ENCODE measurements around the gene MED26. TPM values are rescaled to one million over a fixed set of nuclear protein-coding genes. Genes with fewer than 3 reads are reported as not detected.
A peak's percentile ranks its signal among the peaks of the same experiment; 100 is the strongest.

MED26 gene
- total and polyA plus RNA-seq, 9 of the 15 experiments (the other 6 are each of a cell fraction or from before 2014, with no cell fraction given) = 0.71 to 15.1 (median 6.2) TPM

DNA sequence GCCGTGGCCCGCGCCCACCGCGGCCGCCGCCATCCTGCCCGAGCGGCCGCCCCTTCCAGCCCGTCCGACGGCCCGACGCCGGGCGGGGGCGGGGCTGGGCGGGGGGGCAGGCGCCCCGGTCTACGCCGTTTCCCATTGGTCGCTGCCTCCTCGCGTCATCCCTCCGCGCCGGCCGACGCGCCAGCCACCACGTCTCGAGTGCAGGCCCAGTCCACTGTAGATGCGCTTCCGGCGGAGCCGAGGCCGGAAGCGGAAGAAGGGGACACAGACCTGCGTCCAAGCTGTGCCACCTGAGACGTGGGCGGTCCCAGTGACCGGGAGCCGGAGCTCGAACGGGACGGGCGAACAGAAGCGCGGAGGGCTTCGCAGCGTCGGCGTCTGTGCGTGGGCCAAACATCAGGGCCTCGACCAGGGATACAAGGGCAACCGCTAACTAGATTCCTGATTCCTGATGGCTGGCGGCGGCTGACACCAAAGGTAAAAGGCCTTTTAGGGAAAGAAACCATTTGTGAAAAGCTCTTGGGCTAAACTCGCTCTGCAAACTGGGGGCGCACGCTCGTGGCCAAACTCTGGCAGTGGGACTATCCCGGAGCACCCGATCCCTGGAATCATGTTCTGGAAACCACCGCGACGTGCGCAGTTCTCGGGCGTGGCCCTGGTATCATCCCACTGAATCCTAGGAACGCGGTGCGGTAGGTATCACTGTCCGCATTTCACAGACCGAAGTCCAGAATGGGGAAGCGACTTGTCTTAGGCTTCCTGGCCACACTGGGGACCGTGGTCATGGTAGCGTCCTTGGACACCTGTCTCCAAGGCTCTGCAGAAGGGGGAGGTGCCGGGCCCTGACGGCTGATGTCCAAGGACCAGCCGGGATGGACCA, 55.4 kb downstream of the MED26 start, which contains the start of gene SLC35E1 (continued):
- TF ChIP-seq, protein P1, sequence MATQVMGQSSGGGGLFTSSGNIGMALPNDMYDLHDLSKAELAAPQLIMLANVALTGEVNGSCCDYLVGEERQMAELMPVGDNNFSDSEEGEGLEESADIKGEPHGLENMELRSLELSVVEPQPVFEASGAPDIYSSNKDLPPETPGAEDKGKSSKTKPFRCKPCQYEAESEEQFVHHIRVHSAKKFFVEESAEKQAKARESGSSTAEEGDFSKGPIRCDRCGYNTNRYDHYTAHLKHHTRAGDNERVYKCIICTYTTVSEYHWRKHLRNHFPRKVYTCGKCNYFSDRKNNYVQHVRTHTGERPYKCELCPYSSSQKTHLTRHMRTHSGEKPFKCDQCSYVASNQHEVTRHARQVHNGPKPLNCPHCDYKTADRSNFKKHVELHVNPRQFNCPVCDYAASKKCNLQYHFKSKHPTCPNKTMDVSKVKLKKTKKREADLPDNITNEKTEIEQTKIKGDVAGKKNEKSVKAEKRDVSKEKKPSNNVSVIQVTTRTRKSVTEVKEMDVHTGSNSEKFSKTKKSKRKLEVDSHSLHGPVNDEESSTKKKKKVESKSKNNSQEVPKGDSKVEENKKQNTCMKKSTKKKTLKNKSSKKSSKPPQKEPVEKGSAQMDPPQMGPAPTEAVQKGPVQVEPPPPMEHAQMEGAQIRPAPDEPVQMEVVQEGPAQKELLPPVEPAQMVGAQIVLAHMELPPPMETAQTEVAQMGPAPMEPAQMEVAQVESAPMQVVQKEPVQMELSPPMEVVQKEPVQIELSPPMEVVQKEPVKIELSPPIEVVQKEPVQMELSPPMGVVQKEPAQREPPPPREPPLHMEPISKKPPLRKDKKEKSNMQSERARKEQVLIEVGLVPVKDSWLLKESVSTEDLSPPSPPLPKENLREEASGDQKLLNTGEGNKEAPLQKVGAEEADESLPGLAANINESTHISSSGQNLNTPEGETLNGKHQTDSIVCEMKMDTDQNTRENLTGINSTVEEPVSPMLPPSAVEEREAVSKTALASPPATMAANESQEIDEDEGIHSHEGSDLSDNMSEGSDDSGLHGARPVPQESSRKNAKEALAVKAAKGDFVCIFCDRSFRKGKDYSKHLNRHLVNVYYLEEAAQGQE (IDR thresholded peaks at IDR 0.05; ENCODE audit: borderline replicate concordance) = no peak
- TF ChIP-seq, protein P1 (CRISPR knock-in tag; IDR thresholded peaks at IDR 0.05; ENCODE audit: low read depth) = no peak
- TF ChIP-seq RCOR1 (IDR thresholded peaks at IDR 0.05; ENCODE audit: borderline replicate concordance in 1 of 2, low read depth in 2 of 2, low read length in 2 of 2) (no peak), HNRNPLL (IDR thresholded peaks at IDR 0.05; ENCODE audit: low read depth, low read length, poor library complexity, severe bottlenecking) (peak; percentile 78), ZC3H11A (IDR thresholded peaks at IDR 0.05; ENCODE audit: low read depth, low read length) (no peak), SNIP1 (IDR thresholded peaks at IDR 0.05; ENCODE audit: low read depth) (no peak), RFX1 (IDR thresholded peaks at IDR 0.05) (peak; percentile 77), POLR2AphosphoS5 (IDR thresholded peaks at IDR 0.05; ENCODE audit: control insufficient read depth, insufficient read depth, low read depth, low read length) (peak; percentile 60; the same call in 1 of the 2 replicates), SIX5 (IDR thresholded peaks at IDR 0.05; ENCODE audit: borderline replicate concordance in 1 of 2, insufficient read depth in 1 of 2, low read depth in 1 of 2, low read length in 2 of 2) (peak; percentile 18 to 48; a peak in 2 of 4 replicates), POLR2A (conservative IDR thresholded peaks at IDR 0.05) (peak; percentile 79), POLR2H (tag; IDR thresholded peaks at IDR 0.05; ENCODE audit: low read depth) (peak; percentile 21; the same call in 1 of the 2 replicates)
- TF ChIP-seq, protein P2, sequence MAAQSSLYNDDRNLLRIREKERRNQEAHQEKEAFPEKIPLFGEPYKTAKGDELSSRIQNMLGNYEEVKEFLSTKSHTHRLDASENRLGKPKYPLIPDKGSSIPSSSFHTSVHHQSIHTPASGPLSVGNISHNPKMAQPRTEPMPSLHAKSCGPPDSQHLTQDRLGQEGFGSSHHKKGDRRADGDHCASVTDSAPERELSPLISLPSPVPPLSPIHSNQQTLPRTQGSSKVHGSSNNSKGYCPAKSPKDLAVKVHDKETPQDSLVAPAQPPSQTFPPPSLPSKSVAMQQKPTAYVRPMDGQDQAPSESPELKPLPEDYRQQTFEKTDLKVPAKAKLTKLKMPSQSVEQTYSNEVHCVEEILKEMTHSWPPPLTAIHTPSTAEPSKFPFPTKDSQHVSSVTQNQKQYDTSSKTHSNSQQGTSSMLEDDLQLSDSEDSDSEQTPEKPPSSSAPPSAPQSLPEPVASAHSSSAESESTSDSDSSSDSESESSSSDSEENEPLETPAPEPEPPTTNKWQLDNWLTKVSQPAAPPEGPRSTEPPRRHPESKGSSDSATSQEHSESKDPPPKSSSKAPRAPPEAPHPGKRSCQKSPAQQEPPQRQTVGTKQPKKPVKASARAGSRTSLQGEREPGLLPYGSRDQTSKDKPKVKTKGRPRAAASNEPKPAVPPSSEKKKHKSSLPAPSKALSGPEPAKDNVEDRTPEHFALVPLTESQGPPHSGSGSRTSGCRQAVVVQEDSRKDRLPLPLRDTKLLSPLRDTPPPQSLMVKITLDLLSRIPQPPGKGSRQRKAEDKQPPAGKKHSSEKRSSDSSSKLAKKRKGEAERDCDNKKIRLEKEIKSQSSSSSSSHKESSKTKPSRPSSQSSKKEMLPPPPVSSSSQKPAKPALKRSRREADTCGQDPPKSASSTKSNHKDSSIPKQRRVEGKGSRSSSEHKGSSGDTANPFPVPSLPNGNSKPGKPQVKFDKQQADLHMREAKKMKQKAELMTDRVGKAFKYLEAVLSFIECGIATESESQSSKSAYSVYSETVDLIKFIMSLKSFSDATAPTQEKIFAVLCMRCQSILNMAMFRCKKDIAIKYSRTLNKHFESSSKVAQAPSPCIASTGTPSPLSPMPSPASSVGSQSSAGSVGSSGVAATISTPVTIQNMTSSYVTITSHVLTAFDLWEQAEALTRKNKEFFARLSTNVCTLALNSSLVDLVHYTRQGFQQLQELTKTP (IDR thresholded peaks at IDR 0.05; ENCODE audit: low read depth in 1 of 2, partially characterized antibody in 2 of 2) = peak in 1 of 2 experiments; percentile 30

Measured in K562 (cell line).